ENCODE data around the gene UBE2G1. TPM values are rescaled to one million over a fixed set of nuclear protein-coding genes. Genes with fewer than 3 reads are reported as not detected.

The UBE2G1 gene
- total and polyA plus RNA-seq, 2 of the 8 experiments (the other 6 are each of a cell fraction or from before 2014, with no cell fraction given), result 73.9 to 170 TPM

DNA sequence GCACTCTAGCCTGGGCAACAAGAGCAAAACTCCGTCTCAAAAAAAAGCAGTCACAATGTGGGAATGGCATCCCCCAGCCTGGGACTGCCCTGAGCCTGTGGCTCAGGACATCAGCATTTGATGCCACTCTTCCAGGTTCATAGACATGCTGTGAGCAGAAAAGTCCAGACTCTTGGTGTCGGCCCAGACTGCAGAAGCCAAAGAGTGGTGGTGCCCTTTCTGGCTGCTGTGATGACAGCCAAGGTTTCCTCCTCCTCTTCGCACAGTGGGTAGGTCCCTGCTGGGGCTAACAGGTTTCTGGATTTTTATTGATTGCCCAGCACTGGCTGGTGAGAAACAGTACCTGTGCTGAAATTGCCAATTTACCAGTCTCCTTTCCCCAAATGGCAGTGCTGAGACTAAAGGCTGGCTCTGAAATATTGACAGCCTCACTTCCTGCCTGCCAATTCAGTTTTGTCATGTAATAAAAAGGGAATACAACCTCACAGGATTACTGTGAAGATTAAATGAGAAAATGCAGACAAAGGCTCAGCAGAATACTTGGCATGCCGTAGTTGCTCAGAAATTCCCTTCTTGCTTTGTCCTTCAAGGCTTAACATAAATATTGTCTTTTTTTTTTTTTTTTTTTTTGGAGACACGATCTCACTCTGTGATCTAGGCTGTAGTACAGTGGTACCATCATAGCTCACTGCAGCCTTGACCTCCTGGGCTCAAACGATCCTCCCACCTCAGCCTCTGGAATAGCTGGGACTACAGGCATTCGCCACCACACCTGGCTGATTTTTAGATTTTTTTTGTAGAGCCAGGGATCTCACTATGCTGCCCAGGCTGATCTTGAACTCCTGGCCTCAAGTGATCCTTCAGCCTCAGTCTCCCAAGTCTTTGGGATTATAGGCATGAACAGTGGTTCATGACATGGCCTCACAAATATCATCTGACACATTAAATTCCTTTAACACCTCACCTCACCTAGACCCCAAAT, 15.5 kb upstream of the UBE2G1 start:
- no peak overlapping the region for H3K14ac ChIP-seq (ENCODE audit: insufficient read length)
- no peak for FAIRE-seq
- POLR2A ChIA-PET (ENCODE audit: partially characterized antibody), result interaction anchor here (1.5 to 1.9 kb wide), 3 partner anchors 12 to 16 kb away, joined by 4 to 10 read pairs (median 8); partner anchors contain the start of gene UBE2G1
- H4K20me1 ChIP-seq (replicated peaks in 1 of 2; ENCODE audit: control insufficient read depth in 1 of 2, insufficient read depth in 2 of 2, low read length in 2 of 2), result no peaks in the 10 kb centered on the region
- WGBS, 2 experiments (ENCODE audit: extremely low coverage in 1 of 2, insufficient coverage in 1 of 2, insufficient read length in 1 of 2, insufficient replicate concordance in 2 of 2, low coverage in 1 of 2, low lambda C conversion rate in 2 of 2, missing lambda C conversion rate in 1 of 2), result 85% methylated on average over 7 of the region's 7 CpGs; no CpG with 5 or more reads in 1 of the 2 experiments
- no peak overlapping the region for H3K27ac ChIP-seq (ENCODE audit: low read depth, low read length)
- peak overlapping the region; percentile 44; the same call in 1 of the 2 replicates for H2BK5ac ChIP-seq (ENCODE audit: low read depth, low read length)
- H4K5ac ChIP-seq (ENCODE audit: insufficient read length, low read depth, low read length), result no peak overlapping the region
- H3K9me3 ChIP-seq (ENCODE audit: insufficient read depth in 2 of 2, low read depth in 1 of 2, low read length in 1 of 2), result no peaks in the 10 kb centered on the region
- TF ChIP-seq KDM1A (IDR thresholded peaks at IDR 0.05; ENCODE audit: borderline replicate concordance, low read length), result 0 out of 2 replicates have a peak, but pooled peaks have one; percentile 18
- no peak for TF ChIP-seq POU5F1 (IDR thresholded peaks at IDR 0.05; ENCODE audit: low read depth, low read length)
- TF ChIP-seq BACH1 (IDR thresholded peaks at IDR 0.05; ENCODE audit: low read length), result no peak
- TF ChIP-seq, protein P1, sequence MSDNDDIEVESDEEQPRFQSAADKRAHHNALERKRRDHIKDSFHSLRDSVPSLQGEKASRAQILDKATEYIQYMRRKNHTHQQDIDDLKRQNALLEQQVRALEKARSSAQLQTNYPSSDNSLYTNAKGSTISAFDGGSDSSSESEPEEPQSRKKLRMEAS (IDR thresholded peaks at IDR 0.05), result no peak
- H3K4me2 ChIP-seq (ENCODE audit: insufficient read depth in 1 of 2, low read depth in 2 of 2, low read length in 2 of 2), result no peak overlapping the region
- no peak overlapping the region for H2BK120ac ChIP-seq (replicated peaks; ENCODE audit: low read depth, low read length)
- no peak overlapping the region for H2AK5ac ChIP-seq (ENCODE audit: low read depth, low read length)
- H4K91ac ChIP-seq (replicated peaks; ENCODE audit: insufficient read length, low read length), result no peak overlapping the region
- CTCF ChIA-PET (ENCODE audit: partially characterized antibody), result no interaction called here
- H3K23ac ChIP-seq (ENCODE audit: insufficient read length), result no peak overlapping the region
- no peak overlapping the region for H2BK15ac ChIP-seq (ENCODE audit: low read length)
- no peak overlapping the region for H4K8ac ChIP-seq (ENCODE audit: extremely low read depth, insufficient read depth, low read length)
- H3K79me2 ChIP-seq (ENCODE audit: control insufficient read depth in 1 of 2, insufficient read depth in 2 of 2, low read length in 2 of 2), result no peaks in the 10 kb centered on the region
- no peak overlapping the region for H3K4me3 ChIP-seq (ENCODE audit: extremely low read depth in 1 of 4, insufficient read depth in 2 of 4, low read depth in 3 of 4, low read length in 4 of 4)
- H3K23me2 ChIP-seq (ENCODE audit: low read depth, low read length), result no peaks in the 10 kb centered on the region
- H3K4ac ChIP-seq (replicated peaks; ENCODE audit: insufficient read length, low read depth, low read length), result no peak overlapping the region
- H2AFZ ChIP-seq (ENCODE audit: low read length), result no peak overlapping the region
- no peak overlapping the region for H2BK20ac ChIP-seq (ENCODE audit: low read length)
- peaks cover 0 to 7% (median 3%) of the 10 kb centered on the region in 4 experiments; a peak in 3 of 7 replicates for H3K4me1 ChIP-seq (replicated peaks in 1 of 4; ENCODE audit: control insufficient read depth in 3 of 4, insufficient read depth in 4 of 4, low read length in 3 of 4)
- no peaks in the 10 kb centered on the region for H3K36me3 ChIP-seq (ENCODE audit: control insufficient read depth in 2 of 4, insufficient read depth in 4 of 4, low read length in 3 of 4)
- H3K18ac ChIP-seq (ENCODE audit: extremely low read depth, low read length), result peak overlapping the region; percentile 56
- H3K9ac ChIP-seq (replicated peaks in 1 of 4; ENCODE audit: extremely low read depth in 1 of 4, low read depth in 3 of 4, low read length in 3 of 4), result no peak overlapping the region
- no peak for DNase-seq (ENCODE audit: low read depth in 1 of 2, low spot score in 2 of 2)
- no peaks in the 10 kb centered on the region for H3K27me3 ChIP-seq (replicated peaks in 1 of 4; ENCODE audit: control insufficient read depth in 3 of 4, extremely low read depth in 1 of 4, insufficient read depth in 3 of 4, low read length in 3 of 4)
- H3K79me1 ChIP-seq (ENCODE audit: low read depth, low read length), result no peaks in the 10 kb centered on the region
- no peak overlapping the region for H3K56ac ChIP-seq (replicated peaks; ENCODE audit: insufficient read length, low read depth, low read length)
- H2BK12ac ChIP-seq (ENCODE audit: low read depth, low read length), result peak overlapping the region; percentile 95

Measured in H1 (cell line).